Activated naive CD8-positive, alpha-beta T cell treated with anti-CD3 and anti-CD28 coated beads, Interleukin-2, amount 50 U/mL, for 16 hours (primary cell): ENCODE results near the gene SNX30.

ENCODE experiments used
- DNase-seq: peaks from one replicate; pipeline ENCODE4 v3.0.0-alpha.2; 2020; ENCODE audit warnings: low read depth, low spot score

The SNX30 gene

DNA sequence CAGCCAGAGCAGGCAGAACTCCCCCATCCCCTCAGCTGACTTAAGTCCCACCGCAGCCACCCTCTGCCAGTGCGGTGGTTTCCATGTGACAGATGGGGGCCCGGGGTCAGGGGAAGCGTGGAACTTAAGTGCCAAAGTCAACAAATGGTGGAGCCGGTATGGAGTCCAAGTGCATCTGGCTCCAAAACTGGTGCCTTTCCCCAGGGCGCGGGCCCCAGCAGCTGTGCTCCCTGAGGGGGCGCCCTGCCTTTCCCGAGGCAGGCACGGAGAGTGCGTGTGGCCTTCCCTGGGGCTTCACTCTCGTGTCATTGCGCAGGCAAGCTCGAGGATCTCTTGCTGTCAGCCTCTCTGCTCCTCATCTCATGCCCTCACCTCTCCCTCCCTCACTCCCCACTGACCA, 106.3 kb downstream of the SNX30 start:
- no peak for DNase-seq

DNA sequence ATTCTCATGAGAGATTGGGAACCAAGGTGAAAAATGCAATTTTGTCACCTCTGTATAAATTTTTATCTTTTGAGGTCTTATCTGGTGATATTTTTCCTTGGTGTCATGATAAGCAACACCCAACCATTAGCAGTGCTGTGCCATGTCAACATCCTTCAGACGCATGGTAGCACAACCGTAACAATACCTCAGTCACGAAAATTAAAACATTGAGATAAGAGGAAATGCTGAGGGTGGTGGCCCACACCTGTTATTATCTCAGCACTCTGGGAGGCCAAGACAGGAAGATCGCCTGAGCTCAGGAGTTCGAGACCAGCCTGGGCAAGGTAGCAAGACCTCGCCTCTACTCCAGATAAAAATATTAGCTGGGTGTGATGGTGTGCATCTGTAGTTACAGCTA, 107.4 kb downstream of the SNX30 start:
- no peak for DNase-seq

DNA sequence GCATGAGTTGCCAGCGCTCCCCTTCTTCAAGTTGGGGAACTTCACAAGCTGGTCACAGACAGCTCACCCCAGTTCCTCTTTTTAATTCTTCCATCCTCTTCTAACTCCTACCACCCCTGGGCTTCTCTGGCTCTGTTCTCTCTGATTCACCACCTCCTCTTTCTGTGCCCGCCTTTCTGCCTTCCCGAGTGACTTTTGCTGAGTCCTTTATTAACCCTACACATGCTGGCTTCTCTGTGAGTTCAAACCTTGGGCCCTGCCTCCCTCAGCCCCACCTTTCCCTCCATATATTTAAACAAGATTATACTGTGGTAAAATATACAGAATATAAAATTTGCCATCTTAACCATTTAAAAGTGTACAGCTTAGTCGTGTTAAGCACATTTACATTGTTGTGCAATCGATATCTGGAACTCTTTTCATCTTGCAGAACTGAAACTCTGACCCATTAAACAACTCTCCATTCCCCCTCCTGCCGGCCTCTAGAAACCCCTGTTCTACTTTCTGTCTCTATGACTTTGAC, 108.1 kb downstream of the SNX30 start:
- no peak for DNase-seq

DNA sequence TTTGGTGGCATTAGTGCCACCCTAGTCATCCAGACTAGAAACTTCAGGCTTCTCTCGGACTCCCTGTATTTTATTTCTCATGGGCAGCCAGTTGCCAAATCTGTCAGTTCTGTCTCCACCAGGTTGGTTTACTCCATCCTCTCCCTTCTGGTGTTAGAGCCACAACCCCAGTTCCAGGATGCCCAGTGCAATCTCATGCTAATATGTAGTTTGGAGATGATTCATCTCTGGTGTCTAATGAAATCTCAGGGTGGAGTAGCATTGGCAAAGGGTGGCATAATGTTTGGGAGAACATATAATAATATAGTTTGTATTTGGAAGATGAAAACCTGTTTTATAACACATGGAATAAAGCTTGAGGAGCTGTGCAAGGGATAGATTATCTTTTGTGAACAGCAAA, 109.9 kb downstream of the SNX30 start:
- no peak for DNase-seq

DNA sequence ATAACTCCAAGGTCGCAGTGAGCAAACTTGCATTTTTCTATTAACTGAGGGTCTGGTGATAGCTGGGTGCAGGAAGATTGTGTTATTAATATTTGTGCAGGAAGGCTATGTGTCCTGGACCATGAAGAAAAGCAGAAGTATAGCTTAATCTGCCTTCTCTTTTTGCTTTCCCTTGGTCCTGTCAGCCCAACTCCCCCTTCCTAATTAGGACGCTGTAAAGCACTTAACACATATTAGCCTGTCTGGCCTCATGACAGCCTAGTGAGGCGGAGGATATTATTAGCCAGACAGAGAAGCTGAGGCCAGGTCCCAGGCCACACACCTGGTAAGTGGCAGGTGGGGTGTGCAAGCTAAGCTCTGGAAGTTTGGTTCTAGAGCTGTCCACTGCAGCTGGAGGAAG, 110.6 kb downstream of the SNX30 start:
- no peak for DNase-seq

DNA sequence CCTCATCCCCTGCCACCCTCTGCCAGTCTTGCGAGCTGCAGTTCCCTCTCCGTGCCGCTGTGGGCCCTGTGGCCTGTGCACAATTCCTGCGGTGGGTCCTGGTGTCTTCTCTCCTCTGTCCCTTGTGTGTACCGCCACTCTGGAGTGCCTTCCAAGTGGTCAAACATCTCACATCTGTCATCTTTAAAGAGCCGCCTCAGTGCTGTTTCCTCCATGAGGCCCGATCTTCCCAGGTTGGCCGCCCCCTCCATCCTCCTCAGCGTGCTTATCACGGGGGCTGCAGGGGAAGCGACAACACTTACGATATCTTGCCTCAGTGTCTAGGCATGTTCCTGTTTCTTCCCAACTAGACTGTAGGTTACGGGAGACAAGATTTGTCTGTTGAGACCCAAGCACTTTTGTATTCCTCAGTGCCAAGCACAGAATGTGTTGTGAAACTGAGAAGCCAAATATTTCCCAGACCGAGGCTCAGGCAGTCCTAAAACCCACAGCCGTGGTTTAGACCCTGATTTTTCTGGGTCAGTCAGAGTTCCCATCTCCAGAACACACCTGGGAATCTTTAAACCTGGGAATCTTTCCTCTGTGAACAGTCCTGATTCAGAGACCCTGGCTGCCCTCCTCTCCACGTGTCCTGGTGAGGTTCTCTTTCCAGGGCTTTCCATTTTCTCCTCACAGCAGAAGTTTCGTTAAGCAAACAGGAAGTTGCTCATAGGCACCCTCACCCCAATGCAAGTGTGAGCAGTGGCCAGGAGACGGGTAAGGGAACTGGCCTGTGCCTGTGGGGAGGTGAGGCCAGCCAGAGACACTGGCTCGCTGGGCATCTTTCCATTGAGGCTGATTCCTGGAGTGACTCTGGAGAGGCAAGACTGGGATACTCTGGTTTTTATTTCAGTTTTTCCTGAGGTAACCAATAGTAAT, 111.3 kb downstream of the SNX30 start:
- DNase-seq, result no peak

DNA sequence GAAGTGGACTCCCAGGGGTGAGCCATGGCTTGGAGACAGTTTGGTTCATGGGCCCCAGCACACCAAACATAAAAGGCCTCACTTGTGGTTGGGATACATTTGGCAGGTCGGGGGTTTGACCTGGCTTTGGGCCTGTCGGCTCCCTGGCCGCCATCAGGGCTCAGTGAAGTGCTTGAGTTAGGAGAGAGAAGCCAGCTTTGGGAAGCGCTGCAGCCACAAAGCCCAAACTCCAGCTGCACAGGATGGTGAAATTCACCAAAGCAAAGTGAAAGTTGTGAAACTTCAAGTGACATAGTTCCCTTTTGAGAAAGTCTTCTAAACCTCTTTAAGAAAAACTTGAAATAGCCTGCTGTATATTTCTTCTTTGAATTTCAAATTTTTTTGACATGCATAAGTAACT, 112.7 kb downstream of the SNX30 start:
- DNase-seq, result no peak

DNA sequence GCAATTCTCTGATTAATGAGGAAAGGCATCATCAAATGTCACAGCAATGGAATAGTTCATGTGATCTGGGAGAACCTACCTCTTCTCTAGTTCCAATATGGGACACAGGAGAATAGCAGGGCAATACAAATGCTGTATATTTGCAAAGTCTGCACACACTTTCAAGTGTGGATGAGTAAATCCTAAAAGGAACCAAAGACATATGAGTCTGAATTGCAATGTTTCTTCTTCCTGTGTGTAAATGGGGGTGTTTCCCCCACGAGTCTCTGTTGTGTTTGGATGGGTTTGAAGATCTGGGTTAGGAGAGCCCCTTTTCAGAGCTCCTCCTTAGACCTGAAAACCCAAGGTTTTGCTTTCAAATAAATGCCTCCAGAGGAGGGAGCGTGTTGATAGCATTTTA, 113.2 kb downstream of the SNX30 start:
- DNase-seq, result no peak

DNA sequence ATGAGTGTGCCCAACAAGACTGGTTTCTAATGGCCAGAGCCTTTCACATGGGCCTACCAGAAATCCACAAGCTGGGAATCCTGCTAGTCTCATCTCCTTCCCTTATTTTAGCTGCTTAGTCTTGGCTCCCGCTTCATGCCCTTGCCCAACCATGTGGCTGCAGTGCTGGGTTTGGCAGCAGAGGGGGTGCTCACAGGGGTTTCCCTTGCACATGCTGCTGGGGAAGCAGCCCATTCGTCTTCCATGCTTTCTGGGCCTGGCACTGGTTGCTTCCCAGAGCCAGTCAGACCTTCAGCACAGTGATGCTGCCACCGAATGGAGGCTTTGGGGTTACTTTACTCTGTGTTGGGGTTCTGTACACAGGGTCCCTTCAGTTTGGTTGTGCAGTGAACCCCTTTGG, 113.8 kb downstream of the SNX30 start:
- DNase-seq, result no peak

DNA sequence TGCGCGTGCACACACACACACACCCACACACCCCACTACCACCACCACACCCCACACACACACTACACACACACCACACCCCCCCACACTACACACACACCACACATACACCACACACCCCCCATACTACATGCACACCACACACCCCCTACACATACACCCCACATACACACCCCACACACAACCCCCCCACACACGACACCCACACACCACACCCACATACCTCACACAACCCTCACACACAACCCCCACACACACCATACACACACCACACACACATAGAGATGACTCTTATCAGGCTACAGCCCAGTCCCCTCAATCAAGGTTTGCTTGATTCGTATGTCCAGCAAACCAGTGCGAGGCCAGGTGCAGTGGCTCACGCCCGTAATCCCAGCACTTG, 114.4 kb downstream of the SNX30 start:
- no peak for DNase-seq

DNA sequence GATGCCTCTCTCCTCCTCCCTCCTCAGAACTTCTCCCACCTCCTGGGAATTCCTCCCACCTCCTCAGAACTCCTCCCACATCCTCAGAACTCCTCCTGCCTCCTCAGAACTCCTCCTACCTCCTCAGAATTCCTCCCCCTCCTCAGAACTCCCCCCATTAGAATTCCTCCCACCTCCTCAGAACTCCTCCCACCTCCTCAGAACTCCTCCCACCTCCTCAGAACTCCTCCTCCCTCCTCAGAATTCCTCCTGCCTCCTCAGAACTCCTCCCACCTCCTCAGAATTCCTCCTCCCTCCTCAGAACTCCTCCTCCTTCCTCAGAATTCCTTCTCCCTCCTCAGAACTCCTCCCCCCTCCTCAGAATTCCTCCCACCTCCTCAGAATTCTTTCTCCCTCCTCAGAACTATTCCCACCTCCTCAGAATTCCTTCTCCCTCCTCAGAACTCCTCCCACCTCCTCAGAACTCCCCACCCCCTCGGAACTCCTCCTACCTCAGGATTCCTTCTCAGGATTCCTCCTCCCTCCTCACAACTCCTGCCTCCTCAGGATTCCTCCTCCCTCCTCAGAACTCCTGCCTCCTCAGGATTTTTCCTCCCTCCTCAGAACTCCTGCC, 116.2 kb downstream of the SNX30 start:
- no peak for DNase-seq

DNA sequence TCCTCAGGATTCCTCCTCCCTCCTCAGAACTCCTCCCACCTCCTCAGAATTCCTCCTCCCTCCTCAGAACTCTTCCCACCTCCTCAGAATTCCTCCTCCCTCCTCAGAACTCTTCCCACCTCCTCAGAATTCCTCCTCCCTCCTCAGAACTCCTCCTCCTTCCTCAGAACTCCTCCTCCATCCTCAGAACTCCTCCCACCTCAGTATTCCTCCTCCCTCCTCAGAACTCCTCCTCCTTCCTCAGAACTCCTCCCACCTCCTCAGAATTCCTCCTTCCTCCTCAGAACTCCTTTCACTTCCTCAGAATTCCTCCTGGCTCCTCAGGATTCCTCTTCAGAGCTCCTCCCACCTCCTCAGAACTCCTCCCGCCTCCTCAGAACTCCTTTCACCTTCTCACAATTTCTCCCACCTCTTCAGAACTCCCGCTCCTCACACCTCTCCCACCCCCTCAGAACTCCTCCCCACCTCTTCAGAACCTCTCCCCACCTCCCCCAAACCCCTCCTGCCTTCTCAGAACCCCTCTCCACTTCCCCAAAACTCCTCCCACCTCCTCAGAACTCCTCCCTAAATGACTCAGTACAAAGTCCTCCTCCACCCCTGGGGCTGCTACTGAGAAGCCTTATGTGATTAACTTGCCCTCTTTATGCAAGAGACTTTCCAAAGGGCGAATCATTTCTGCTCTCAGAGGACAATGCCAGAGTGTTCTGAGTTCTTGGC, 116.9 kb downstream of the SNX30 start:
- DNase-seq, result no peak

DNA sequence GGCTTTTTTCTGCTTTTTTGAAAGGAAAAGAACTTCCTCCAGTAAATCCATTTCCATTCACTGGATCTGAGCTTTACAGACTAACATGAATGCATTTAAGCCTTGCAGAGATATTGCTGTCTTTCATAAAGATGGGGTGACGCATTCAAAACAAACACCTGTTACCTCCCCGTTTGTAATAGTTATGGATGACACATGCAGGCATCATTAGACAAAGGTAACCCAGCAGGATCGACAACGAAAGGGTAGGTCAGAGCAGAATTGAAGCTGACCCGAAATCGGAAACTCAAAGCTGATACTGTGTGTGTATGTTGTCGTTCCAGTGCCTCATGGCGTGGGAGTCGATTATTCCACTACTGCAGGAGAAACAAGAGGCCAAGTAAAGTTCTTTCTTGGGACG, 117.9 kb downstream of the SNX30 start:
- no peak for DNase-seq

DNA sequence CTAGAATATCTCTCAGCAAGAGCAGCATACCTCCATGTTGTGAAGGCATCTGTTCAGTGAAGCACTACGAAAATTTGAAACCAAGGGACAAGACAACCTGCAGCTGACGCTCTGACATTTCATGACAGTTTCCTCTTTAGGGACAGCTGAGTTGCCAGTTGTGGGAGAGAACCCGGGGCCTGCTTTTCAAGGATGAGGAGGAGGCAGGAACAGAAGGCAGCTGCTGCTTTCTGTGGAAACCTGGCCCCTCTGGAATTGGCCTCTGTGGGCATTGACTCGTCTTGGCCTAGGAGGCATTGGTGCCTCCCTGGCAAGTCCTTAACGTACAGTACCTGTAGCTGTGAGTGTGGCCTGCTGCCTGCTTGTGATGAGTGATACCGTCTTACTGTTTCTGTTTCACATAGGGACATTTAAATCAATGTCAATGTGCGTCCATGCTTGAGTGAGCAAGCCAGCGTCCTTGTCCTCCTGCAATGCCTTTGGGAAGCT, 118.5 kb downstream of the SNX30 start:
- no peak for DNase-seq

DNA sequence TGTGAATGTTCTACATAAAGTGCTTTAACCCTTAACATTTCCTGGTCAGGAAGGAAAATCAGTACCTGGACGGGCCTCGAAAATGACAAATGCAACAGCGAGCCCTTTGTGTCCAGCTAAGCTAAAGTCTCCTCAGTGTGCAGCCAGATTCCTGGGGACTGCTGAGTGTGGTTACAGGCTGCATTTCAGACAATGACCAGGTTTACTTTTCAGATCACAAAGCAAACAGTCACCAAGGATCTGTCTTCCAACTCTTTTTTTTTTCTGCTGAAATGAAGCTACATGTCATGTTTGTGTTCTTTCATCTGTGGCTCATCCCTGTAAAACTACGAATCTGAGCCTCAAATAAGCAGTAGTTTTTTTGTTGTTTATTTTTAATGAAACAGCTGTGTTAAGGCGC, 119.4 kb downstream of the SNX30 start:
- no peak for DNase-seq

DNA sequence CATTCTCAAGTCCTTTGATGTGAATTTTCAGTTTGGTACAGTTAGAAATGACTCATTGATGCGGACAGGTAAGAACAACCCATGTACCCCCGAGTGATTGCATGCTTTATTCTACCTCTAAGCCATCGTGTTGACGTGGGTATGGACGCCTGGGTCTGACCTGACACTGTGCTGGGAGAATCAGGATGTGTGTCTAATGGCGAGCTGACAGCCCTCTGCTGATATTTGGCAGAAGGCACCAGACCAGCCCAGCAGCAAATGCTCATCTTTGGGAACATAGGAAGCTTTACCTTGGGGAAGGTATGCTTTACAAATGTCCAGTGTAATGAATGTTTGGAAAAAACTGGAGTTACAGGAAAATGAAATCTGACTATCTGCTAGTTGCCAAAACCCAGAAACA, 120.0 kb downstream of the SNX30 start:
- DNase-seq, result no peak

DNA sequence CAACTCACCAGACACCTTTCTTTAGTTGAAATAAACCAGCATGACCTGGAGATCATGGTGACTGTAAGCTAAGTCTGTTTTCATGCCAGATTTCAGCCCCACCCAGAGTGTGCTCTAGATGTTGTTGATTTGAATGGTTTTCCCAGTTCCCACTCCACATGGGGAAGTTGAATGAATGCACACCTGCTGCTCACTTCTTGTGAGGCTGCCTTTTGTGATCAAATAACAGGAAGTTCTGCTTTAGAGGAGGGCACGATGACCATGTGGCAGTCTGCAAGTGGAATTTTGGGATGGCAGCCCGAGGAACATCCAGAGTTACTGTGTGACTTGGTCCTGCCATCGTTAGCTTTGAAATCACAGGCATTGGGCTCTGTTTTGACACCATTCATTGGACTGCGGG, 121.5 kb downstream of the SNX30 start:
- DNase-seq, result no peak

DNA sequence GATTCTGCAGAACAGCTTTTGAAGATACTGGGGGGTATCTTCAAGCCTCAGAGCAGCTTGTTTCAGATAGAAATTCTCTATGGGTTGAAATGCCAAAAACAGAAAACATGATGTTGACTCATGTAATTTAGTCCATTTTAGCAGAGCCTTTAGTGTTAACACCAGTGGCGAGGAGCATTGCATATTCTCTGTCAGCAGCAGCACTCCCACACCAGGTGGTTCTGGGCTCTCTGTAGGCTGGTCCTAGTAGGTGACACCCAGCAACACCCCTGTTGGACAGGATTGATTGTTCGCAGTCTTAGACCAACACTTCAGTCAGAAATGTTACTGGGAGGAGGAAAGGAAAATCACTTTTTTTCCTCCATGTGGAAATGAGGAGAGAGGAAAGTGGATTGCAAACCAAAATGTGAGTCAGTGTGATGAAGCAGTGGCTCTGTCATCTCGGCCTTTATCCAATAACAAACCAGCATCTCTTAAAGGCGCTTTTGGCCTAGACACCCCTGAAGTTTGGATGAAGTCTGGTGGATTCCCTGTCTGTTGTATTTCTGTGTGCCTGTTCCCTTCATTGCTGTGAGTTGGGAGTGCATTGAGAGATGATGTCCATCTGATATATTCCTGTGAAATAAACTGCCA, 123.3 kb downstream of the SNX30 start:
- DNase-seq, result no peak

DNA sequence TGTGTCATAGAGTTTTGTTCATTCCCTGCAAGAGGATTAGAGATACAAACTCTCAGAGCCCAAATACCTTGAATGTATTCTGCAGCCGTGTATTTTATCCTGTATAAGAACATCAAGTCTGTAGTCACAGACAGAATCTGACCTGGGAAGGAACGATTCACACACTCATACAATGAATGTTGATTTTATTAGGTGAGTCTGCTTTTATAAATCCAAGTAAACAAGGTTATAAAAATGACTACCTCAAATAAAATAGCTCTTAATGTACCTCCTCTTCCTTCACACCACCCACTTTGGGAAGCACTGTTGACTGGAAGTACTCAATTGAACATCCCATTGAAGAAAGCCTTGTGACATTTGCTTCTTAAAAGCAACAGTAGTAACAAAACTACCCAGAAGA, 128.2 kb downstream of the SNX30 start:
- DNase-seq, result no peak

DNA sequence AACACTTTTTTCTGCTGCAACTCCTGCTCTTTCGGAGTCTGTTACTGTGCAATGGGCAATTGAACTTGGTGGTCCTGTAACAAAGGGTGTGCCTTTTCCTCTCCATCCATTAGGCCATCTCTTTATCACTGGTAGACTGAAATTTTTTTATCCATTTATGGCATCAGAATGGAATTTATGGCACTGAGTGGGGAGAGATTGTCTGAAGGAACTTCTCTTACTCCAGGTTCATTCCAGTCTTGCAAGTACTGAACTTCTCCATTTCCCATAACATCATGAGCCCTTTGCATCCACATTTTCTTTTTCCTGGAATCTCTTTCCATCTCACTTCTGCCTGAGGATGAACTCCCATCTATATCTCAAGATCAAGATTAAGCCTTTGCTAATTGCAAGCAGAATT, 130.1 kb downstream of the SNX30 start:
- no peak for DNase-seq

DNA sequence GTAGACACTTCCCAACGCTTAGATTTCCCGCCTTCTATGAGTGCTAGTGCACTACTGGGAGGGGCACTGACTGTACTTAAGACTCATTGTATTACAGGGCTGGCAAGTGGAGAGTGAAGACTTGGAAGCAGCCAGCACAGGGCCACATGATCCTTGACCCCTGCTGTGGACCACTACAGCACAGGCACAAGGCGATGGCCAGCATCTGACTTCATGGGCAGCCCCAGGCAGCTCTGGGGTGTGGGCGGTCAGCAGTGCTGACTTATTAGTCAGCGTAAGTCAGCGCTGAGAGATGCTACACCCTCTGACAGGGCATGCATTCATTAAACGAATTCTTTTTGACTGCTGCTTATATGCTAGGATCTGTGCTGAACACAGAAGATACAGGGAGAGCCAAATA, 130.8 kb downstream of the SNX30 start:
- no peak for DNase-seq

DNA sequence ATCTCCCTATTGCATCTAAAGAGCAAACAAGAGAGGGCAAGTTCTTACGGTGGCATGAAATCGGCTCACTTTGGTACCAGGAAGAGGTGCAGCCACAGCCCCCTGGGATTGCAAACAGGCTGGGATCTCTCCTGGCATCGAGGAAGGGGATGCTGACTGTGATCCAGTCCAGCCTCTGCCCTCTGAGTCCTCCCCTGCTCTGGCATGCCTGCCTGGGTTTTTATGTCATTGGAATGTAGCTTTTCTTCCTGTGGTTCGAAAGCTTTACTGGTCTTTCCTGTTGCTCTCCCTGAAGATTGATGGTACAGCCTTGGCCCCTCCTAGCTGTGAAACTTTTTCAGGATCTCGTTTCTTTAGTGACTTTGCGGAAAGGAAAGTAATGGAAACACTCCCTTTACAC, 133.5 kb downstream of the SNX30 start:
- no peak for DNase-seq
